Neuronal stem cell (in vitro differentiated cells): ENCODE data around the gene HECW1.

Experiments
- DNase-seq: peaks from one replicate; pipeline ENCODE4 v3.0.0-alpha.2; 2013; ENCODE audit warnings: low spot score
- H2AFZ ChIP-seq: one replicate; pipeline ENCODE4 v1.6.1; 2013; ENCODE audit warnings: mild to moderate bottlenecking, low read length, inconsistent platforms
- H2AK5ac ChIP-seq: 2 replicates; pipeline ENCODE4 v1.6.1; 2013; ENCODE audit warnings: low read depth, mild to moderate bottlenecking, inconsistent platforms, low read length, moderate library complexity, mixed read lengths
- H2BK120ac ChIP-seq: 2 replicates; pipeline ENCODE4 v1.6.1; 2013; ENCODE audit warnings: low read depth, mild to moderate bottlenecking, inconsistent platforms, low read length, moderate library complexity, mixed read lengths
- H2BK12ac ChIP-seq: one replicate; pipeline ENCODE4 v1.6.1; 2013; ENCODE audit warnings: low read length, inconsistent platforms
- H2BK15ac ChIP-seq: 2 replicates; pipeline ENCODE4 v1.6.1; 2013; ENCODE audit warnings: mild to moderate bottlenecking, low read length, inconsistent platforms, mixed read lengths
- H2BK5ac ChIP-seq: one replicate; pipeline ENCODE4 v1.6.1; 2013; ENCODE audit warnings: inconsistent platforms, mild to moderate bottlenecking, low read length, moderate library complexity
- H3K14ac ChIP-seq: one replicate; pipeline ENCODE4 v1.6.1; 2013; ENCODE audit warnings: low read length, inconsistent platforms
- H3K18ac ChIP-seq: 2 replicates; pipeline ENCODE4 v1.6.1; 2013; ENCODE audit warnings: low read length, inconsistent platforms
- H3K23ac ChIP-seq: 2 replicates; pipeline ENCODE4 v1.6.1; 2013; ENCODE audit warnings: low read depth, mild to moderate bottlenecking, mixed read lengths, low read length, inconsistent platforms; ENCODE audit not compliant: poor library complexity
- H3K27ac ChIP-seq: replicated peaks from 3 replicates; pipeline ENCODE4 v1.5.1; 2013; ENCODE audit warnings: low read length, inconsistent platforms
- H3K27me3 ChIP-seq, 3 experiments: 2 replicates each; pipeline ENCODE4 v1.6.1; 2013; ENCODE audit warnings: low read length in 3 of 3, mild to moderate bottlenecking in 2 of 3, inconsistent platforms in 1 of 3, low read depth in 1 of 3, mixed read lengths in 1 of 3, moderate library complexity in 1 of 3; ENCODE audit not compliant: control insufficient read depth in 3 of 3, insufficient read depth in 3 of 3
- H3K36me3 ChIP-seq, 2 donors: replicated peaks in 1 of 2; 2 replicates each; pipeline ENCODE4 v1.6.1; 2013; ENCODE audit warnings: low read length in 2 of 2; ENCODE audit not compliant: control insufficient read depth in 2 of 2, insufficient read depth in 2 of 2
- H3K4ac ChIP-seq: 2 replicates; pipeline ENCODE4 v1.6.1; 2013; ENCODE audit warnings: inconsistent platforms, mild to moderate bottlenecking, low read length, moderate library complexity
- H3K4me1 ChIP-seq, 2 donors: 1 replicate in 1 of 2; 2 replicates in 1 of 2; pipeline ENCODE4 v1.6.1; 2013; ENCODE audit warnings: low read length in 2 of 2, low read depth in 1 of 2; ENCODE audit not compliant: control insufficient read depth in 2 of 2, insufficient read depth in 1 of 2
- H3K4me2 ChIP-seq: one replicate; pipeline ENCODE4 v1.6.1; 2013; ENCODE audit warnings: mild to moderate bottlenecking, low read length, inconsistent platforms; ENCODE audit not compliant: insufficient read depth, poor library complexity, severe bottlenecking
- H3K4me3 ChIP-seq, 2 donors: 2 replicates each; pipeline ENCODE4 v1.5.1; 2013; ENCODE audit warnings: low read length in 2 of 2, mild to moderate bottlenecking in 2 of 2, inconsistent platforms in 1 of 2, moderate library complexity in 1 of 2
- H3K79me1 ChIP-seq: one replicate; pipeline ENCODE4 v1.6.1; 2013; ENCODE audit warnings: low read depth, mild to moderate bottlenecking, inconsistent platforms, low read length, moderate library complexity
- H3K9ac ChIP-seq: one replicate; pipeline ENCODE4 v1.6.1; 2013; ENCODE audit warnings: mild to moderate bottlenecking, low read depth, low read length, inconsistent platforms; ENCODE audit not compliant: poor library complexity
- H3K9me3 ChIP-seq, 2 donors: replicated peaks in 1 of 2; 2 replicates each; pipeline versions ENCODE3 to v1.6.1; 2013; ENCODE audit warnings: low read length in 2 of 2, mild to moderate bottlenecking in 2 of 2, inconsistent platforms in 1 of 2, low read depth in 1 of 2, mixed read lengths in 1 of 2, moderate library complexity in 1 of 2; ENCODE audit not compliant: control insufficient read depth in 2 of 2, insufficient read depth in 1 of 2
- H4K8ac ChIP-seq: one replicate; pipeline ENCODE4 v1.6.1; 2013; ENCODE audit warnings: low read depth, mild to moderate bottlenecking, inconsistent platforms, low read length, moderate library complexity
- H4K91ac ChIP-seq: one replicate; pipeline ENCODE4 v1.6.1; 2013; ENCODE audit warnings: low read length, low read depth, mild to moderate bottlenecking, inconsistent platforms; ENCODE audit not compliant: poor library complexity
- WGBS, 2 donors: extraction: QIAGEN DNeasy Blood & Tissue Kit; methylation state at CpG; one replicate each; pipeline ENCODE4 v1.1.7; 2013; ENCODE audit warnings: missing lambda C conversion rate in 2 of 2, mixed read lengths in 1 of 2; ENCODE audit not compliant: insufficient read length in 2 of 2, insufficient replicate concordance in 1 of 2; ENCODE audit errors: extremely low coverage in 2 of 2; 5-methylcytosine and 5-hydroxymethylcytosine counted together

HECW1 gene

DNA sequence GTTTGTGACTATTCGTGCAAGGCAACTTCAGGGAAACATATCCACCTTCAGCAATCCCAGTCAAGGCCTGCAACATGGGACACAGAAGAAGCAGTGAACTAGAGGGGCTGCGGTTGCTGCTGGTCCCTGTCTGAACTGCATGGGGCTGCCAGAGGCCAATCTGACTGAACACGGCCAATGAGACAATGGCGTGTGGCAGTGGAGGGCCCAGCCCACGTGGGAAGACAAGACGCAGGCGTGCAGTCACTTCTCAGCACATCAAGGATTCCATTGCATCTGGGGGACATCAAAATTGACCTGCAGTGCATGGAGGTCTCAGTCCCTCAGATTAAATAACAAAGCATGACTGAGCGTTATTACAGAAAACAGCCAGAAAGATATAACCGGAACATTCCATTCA, 215.9 kb downstream of the HECW1 start:
- Histone ChIP-seq H3K4me3 (no peak overlapping the region), H2AFZ (no peak overlapping the region), H2BK15ac (no peak overlapping the region), H3K18ac (no peak overlapping the region), H3K9ac (no peak overlapping the region), H3K36me3 (no peaks in the 10 kb centered on the region), H3K14ac (no peak overlapping the region), H2AK5ac (no peak overlapping the region), H3K4ac (no peak overlapping the region), H2BK120ac (no peak overlapping the region), H3K9me3 (no peaks in the 10 kb centered on the region), H3K79me1 (no peaks in the 10 kb centered on the region), H4K91ac (no peak overlapping the region), H3K23ac (no peak overlapping the region), H3K4me1 (peaks cover 2% of the 10 kb centered on the region in 2 donors), H2BK5ac (no peak overlapping the region), H3K27me3 (no peaks in the 10 kb centered on the region), H3K4me2 (no peak overlapping the region), H4K8ac (no peak overlapping the region), H2BK12ac (no peak overlapping the region), H3K27ac (no peak overlapping the region)
- no CpG with 5 or more reads among the region's 9 CpGs for WGBS, 2 donors
- no peak for DNase-seq

DNA sequence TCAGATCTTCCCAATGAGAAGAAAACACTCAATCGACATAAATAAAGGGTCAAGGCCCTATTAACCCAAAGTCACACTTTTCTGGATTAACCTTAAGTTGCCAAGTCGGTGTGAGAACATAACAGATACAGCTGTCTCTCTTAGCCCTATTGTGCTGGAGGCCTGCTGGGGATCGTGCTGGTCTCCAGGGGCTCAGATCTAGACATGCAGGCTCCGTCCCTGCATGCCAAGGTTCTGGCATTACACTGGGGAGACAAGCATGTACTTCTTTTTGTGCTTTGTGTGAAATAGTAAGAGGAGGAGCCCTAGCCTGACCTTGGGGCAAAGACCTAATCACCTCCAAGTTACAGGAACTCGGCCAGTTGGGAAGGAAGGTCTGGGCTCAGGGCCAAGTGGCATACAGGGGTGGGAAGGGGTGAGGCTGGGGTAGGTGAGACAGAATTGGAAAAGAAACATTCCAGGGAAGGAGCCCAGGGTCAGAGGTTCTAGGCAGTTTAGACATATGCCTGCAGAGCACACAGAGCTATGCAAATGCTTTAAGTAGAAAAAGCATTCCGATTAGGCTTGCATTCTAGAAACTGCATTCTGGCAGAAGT, 216.4 kb downstream of the HECW1 start:
- Histone ChIP-seq H3K27me3 (no peaks in the 10 kb centered on the region), H3K4me2 (no peak overlapping the region), H2BK120ac (no peak overlapping the region), H3K36me3 (no peaks in the 10 kb centered on the region), H3K27ac (no peak overlapping the region), H3K79me1 (no peaks in the 10 kb centered on the region), H4K8ac (no peak overlapping the region), H4K91ac (no peak overlapping the region), H3K4me3 (no peak overlapping the region), H3K18ac (no peak overlapping the region), H3K23ac (no peak overlapping the region), H2BK12ac (no peak overlapping the region), H3K4ac (no peak overlapping the region), H2AFZ (peak overlapping the region; percentile 2), H2BK15ac (no peak overlapping the region), H3K9ac (no peak overlapping the region), H3K9me3 (no peaks in the 10 kb centered on the region), H3K4me1 (peaks cover 2% of the 10 kb centered on the region in 2 donors), H2BK5ac (no peak overlapping the region), H3K14ac (no peak overlapping the region), H2AK5ac (no peak overlapping the region)
- no CpG with 5 or more reads among the region's 6 CpGs for WGBS, 2 donors
- DNase-seq, result no peak

GRCh38 chr7:43332193-43332796, 219.8 kb downstream of the HECW1 start:
- H3K14ac ChIP-seq, result no peak overlapping the region
- no peaks in the 10 kb centered on the region for H3K79me1 ChIP-seq
- no peak overlapping the region for H3K27ac ChIP-seq
- no peak overlapping the region for H4K91ac ChIP-seq
- peaks cover 0 to 2% of the 10 kb centered on the region in 2 donors for H3K4me1 ChIP-seq
- no peak overlapping the region for H3K9ac ChIP-seq
- H2BK120ac ChIP-seq, result no peak overlapping the region
- no peaks in the 10 kb centered on the region for H3K36me3 ChIP-seq
- no peak overlapping the region for H3K23ac ChIP-seq
- no peak overlapping the region for H3K4me2 ChIP-seq
- no peak overlapping the region for H2AFZ ChIP-seq
- no peak overlapping the region for H3K18ac ChIP-seq
- no peaks in the 10 kb centered on the region for H3K9me3 ChIP-seq
- no CpG with 5 or more reads among the region's 8 CpGs for WGBS, 2 donors
- no peak overlapping the region for H3K4ac ChIP-seq
- H4K8ac ChIP-seq, result no peak overlapping the region
- H3K4me3 ChIP-seq, result no peak overlapping the region
- H2AK5ac ChIP-seq, result no peak overlapping the region
- H2BK15ac ChIP-seq, result no peak overlapping the region
- no peaks in the 10 kb centered on the region for H3K27me3 ChIP-seq
- no peak overlapping the region for H2BK12ac ChIP-seq
- no peak overlapping the region for H2BK5ac ChIP-seq
- no peak for DNase-seq

DNA sequence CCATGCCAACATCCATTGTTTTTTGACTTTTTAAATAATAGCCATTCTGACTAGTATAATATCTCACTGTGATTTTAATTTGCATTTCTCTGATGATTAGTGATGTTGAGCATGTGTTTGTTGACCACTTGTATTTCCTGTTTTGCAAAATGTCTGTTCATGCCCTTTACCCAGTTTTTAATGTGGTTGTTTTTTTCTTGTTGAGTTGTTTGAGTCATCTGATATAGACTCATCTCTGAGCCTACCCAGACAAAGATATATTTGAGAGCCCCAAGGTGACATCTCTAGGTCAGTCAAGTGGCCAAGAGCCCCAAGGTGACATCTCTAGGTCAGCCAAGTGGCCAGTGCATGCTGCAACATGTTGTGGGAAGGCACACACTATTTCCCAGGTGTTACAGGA, 224.7 kb downstream of the HECW1 start:
- Histone ChIP-seq H3K4me2 (no peak overlapping the region), H3K27ac (no peak overlapping the region), H3K27me3 (peaks cover 0 to 3% (median 0%) of the 10 kb centered on the region in 3 experiments), H2BK15ac (no peak overlapping the region), H4K91ac (no peak overlapping the region), H3K4ac (no peak overlapping the region), H2BK12ac (no peak overlapping the region), H3K14ac (no peak overlapping the region), H2BK5ac (no peak overlapping the region), H3K4me1 (no peaks in the 10 kb centered on the region), H2BK120ac (no peak overlapping the region), H3K36me3 (no peaks in the 10 kb centered on the region), H3K79me1 (no peaks in the 10 kb centered on the region), H3K4me3 (no peak overlapping the region), H3K18ac (no peak overlapping the region), H3K9me3 (no peaks in the 10 kb centered on the region), H3K9ac (no peak overlapping the region), H2AFZ (no peak overlapping the region), H2AK5ac (no peak overlapping the region), H4K8ac (no peak overlapping the region), H3K23ac (no peak overlapping the region)
- DNase-seq, result no peak
